GM18951 (cell line): Measurements from ENCODE around the gene MCU.
"Not testable (repeated sequence)": the region's sequence is repeated elsewhere in the genome, so short reads cannot be mapped to it uniquely, and the experiment has no call there.

ENCODE experiments used
- POLR2A ChIP-seq: IDR thresholded peaks from 4 replicates; pipeline ENCODE4 v1.6.1; 2011; ENCODE audit warnings: mild to moderate bottlenecking; ENCODE audit not compliant: insufficient read length, insufficient read depth; ENCODE audit errors: extremely low read depth
- in situ Hi-C: fragments of 300-500 bp; cut with MboI; formaldehyde crosslinking; loops from one replicate; pipeline ENCODE4 v1.12.0; 2022; ENCODE audit warnings: low sequenced_read_pairs, mixed read lengths, inconsistent platforms; ENCODE audit not compliant: unreplicated experiment

Gene MCU

GRCh38 chr10:72887043-72887442 lies 195.1 kb downstream of the MCU start:
- in situ Hi-C loops, result no loop called here
- no peak for TF ChIP-seq POLR2A

GRCh38 chr10:72888151-72888638 lies 196.3 kb downstream of the MCU start:
- in situ Hi-C loops, result no loop called here
- no peak for TF ChIP-seq POLR2A

GRCh38 chr10:72889391-72889831 lies 197.5 kb downstream of the MCU start:
- TF ChIP-seq POLR2A, result no peak
- in situ Hi-C loops, result no loop called here

- in situ Hi-C loops, result no loop called here
- no peak for TF ChIP-seq POLR2A
Measured at GRCh38 chr10:72890086-72890485, 198.1 kb downstream of the MCU start.

- in situ Hi-C loops, result no loop called here
- no peak for TF ChIP-seq POLR2A
Measured at GRCh38 chr10:72893136-72893798, 201.3 kb downstream of the MCU start, which contains the start of gene OIT3. TSS of gene OIT3 (plus strand) at chr10:72893739. CDS start at chr10:72893799, 60 bp downstream.

GRCh38 chr10:72895236-72895850 lies 203.4 kb downstream of the MCU start:
- in situ Hi-C loops, result no loop called here
- no peak for TF ChIP-seq POLR2A

GRCh38 chr10:72898616-72899015 lies 206.7 kb downstream of the MCU start:
- in situ Hi-C loops, result no loop called here
- no peak for TF ChIP-seq POLR2A

GRCh38 chr10:72899545-72899944 lies 207.6 kb downstream of the MCU start:
- in situ Hi-C loops, result no loop called here
- no peak for TF ChIP-seq POLR2A

GRCh38 chr10:72903941-72904446 lies 212.1 kb downstream of the MCU start:
- in situ Hi-C loops, result not testable (repeated sequence)

- in situ Hi-C loops, result no loop called here
- no peak for TF ChIP-seq POLR2A
Measured at GRCh38 chr10:72904806-72905205, 212.9 kb downstream of the MCU start.

- TF ChIP-seq POLR2A, result no peak
- in situ Hi-C loops, result no loop called here
Measured at GRCh38 chr10:72906446-72906845, 214.5 kb downstream of the MCU start.

GRCh38 chr10:72910705-72911104 lies 218.8 kb downstream of the MCU start:
- no peak for TF ChIP-seq POLR2A
- in situ Hi-C loops, result no loop called here

- no peak for TF ChIP-seq POLR2A
- in situ Hi-C loops, result no loop called here
Measured at GRCh38 chr10:72911758-72912157, 219.8 kb downstream of the MCU start.

- no peak for TF ChIP-seq POLR2A
- in situ Hi-C loops, result no loop called here
Measured at GRCh38 chr10:72912736-72913135, 220.8 kb downstream of the MCU start.
